Natural killer cell (primary cell): ENCODE results near the gene MAP3K8. TPM values are rescaled to one million over a fixed set of nuclear protein-coding genes. Genes with fewer than 3 reads are reported as not detected.

Experiments used
- ATAC-seq, 3 donors: fragments of 150-1000 bp in 2 of 3; fragments of 200-7000 bp in 1 of 3; cut with Tn5 transposase; 1 replicate in 1 of 3; 2 replicates in 2 of 3; pipeline ENCODE4 v1.10.0; 2021; ENCODE audit warnings: mild to moderate bottlenecking in 2 of 3, moderate library complexity in 2 of 3
- DNase-seq, 2 donors: peaks; one replicate each; pipeline versions ENCODE4 v3.0.0 to v3.0.0-alpha.2; 2013 to 2021; ENCODE audit warnings: mixed read lengths in 1 of 2
- H3K27ac ChIP-seq: one replicate; pipeline ENCODE4 v1.5.1; 2013; ENCODE audit warnings: mild to moderate bottlenecking, low read length
- H3K27me3 ChIP-seq: one replicate; pipeline ENCODE4 v1.6.1; 2013; ENCODE audit warnings: low read length; ENCODE audit not compliant: control insufficient read depth, insufficient read depth
- H3K36me3 ChIP-seq: one replicate; pipeline ENCODE4 v1.6.1; 2013; ENCODE audit warnings: low read length; ENCODE audit not compliant: control insufficient read depth, insufficient read depth
- H3K4me1 ChIP-seq: one replicate; pipeline ENCODE4 v1.6.1; 2013; ENCODE audit warnings: low read length; ENCODE audit not compliant: control insufficient read depth, insufficient read depth
- H3K4me3 ChIP-seq: one replicate; pipeline ENCODE4 v1.5.1; 2013; ENCODE audit warnings: low read length
- H3K9me3 ChIP-seq: one replicate; pipeline ENCODE4 v1.6.1; 2013; ENCODE audit warnings: low read length; ENCODE audit not compliant: control insufficient read depth, insufficient read depth
- H3K27ac Mint-ChIP-seq, 2 donors: one replicate each; pipeline ENCODE4 v1.8.0; 2022; ENCODE audit warnings: mild to moderate bottlenecking in 2 of 2, mixed read lengths in 2 of 2, moderate library complexity in 1 of 2
- H3K27me3 Mint-ChIP-seq, 2 donors: one replicate each; pipeline ENCODE4 v1.8.0; 2022; ENCODE audit warnings: low read depth in 2 of 2, mixed read lengths in 2 of 2
- H3K36me3 Mint-ChIP-seq: one replicate; pipeline ENCODE4 v1.8.0; 2022; ENCODE audit warnings: mixed read lengths
- H3K4me1 Mint-ChIP-seq, 2 donors: one replicate each; pipeline ENCODE4 v1.8.0; 2022; ENCODE audit warnings: mixed read lengths in 2 of 2
- H3K4me3 Mint-ChIP-seq: one replicate; pipeline ENCODE4 v1.8.0; 2022; ENCODE audit warnings: mild to moderate bottlenecking, moderate library complexity, mixed read lengths
- H3K9me3 Mint-ChIP-seq, 2 donors: one replicate each; pipeline ENCODE4 v1.8.0; 2022; ENCODE audit warnings: mixed read lengths in 2 of 2
- CTCF ChIP-seq: fragments of 200-600 bp; IDR thresholded peaks from one replicate; pipeline ENCODE4 v1.8.0; 2022; ENCODE audit warnings: antibody characterized with exemption
- WGBS: methylation state at CpG from one replicate; pipeline ENCODE4 v1.1.7; 2013; ENCODE audit warnings: missing lambda C conversion rate; ENCODE audit not compliant: insufficient coverage; 5-methylcytosine and 5-hydroxymethylcytosine counted together
- intact Hi-C: fragments of 100-400 bp; cut with micrococcal nuclease; formaldehyde crosslinking; loops from one replicate; pipeline ENCODE4 v1.14.2; 2022
- total RNA-seq, 4 donors: library from RNA; stranded (reverse); fragments of 120-200 nt in 1 of 4; gene quantifications; one replicate each; pipeline versions ENCODE4 v1.2.3 to v1.2.4, GENCODE V29; 2013 to 2022

Gene MAP3K8
- total RNA-seq, 3 donors from 2014 or later (not counting 1 experiment from before 2014, with no cell fraction given): 200 to 244 (median 236) TPM

DNA sequence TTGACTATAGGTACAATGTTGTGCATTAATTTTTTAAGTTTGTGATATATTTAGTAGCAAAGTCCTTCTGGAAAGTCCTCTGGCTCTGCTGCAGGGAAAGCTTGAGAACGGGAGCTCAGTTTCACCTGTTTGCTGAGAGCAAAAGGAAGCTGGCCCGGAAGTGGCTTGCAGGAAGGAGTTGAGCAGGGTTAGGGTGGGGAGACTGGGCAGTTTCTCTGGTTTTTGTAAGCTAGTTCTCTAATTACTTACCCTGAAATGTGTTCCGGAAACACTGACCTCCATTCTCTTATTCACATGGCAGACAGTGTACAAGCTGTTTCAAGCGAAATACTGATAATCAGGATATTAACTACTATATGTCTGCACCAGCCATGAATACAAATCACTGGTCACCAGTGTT lies 22.3 kb downstream of the MAP3K8 start:
- peak; percentile 71 to 75 (median 73) for ATAC-seq
- Histone ChIP-seq H3K9me3 (no peaks in the 10 kb centered on the region), H3K27me3 (no peaks in the 10 kb centered on the region), H3K4me3 (peak overlapping the region; percentile 5), H3K27ac (peak overlapping the region; percentile 82), H3K4me1 (peaks cover 45% of the 10 kb centered on the region), H3K36me3 (peaks cover 74% of the 10 kb centered on the region)
- H3K27ac Mint-ChIP-seq: peak overlapping the region; percentile 83 to 88
- H3K4me1 Mint-ChIP-seq: peaks cover 32 to 44% of the 10 kb centered on the region in 2 donors
- no peak for TF ChIP-seq CTCF
- peak in 1 of 2 donors; percentile 61 for DNase-seq
- H3K4me3 Mint-ChIP-seq: peak overlapping the region; percentile 75
- no peaks in the 10 kb centered on the region for H3K9me3 Mint-ChIP-seq
- intact Hi-C loops: loop anchor here (2.0 kb wide), 1 partner anchor 19 kb away; no protein-coding TSS in a partner anchor
- no peaks in the 10 kb centered on the region for H3K27me3 Mint-ChIP-seq
- WGBS: 2% methylated on average over 4 of the region's 4 CpGs
- H3K36me3 Mint-ChIP-seq: peaks cover 12% of the 10 kb centered on the region

DNA sequence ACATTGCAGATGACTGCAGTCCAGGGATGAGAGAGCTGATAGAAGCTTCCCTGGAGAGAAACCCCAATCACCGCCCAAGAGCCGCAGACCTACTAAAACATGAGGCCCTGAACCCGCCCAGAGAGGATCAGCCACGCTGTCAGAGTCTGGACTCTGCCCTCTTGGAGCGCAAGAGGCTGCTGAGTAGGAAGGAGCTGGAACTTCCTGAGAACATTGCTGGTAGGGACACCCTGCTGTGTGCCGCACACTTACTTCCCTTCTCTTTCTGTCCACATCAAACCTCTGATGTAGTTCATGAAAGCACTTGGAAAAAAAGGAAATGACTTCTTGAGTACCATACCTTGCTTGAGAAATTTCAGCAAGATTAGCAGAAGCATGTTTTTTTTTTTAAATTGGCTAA lies 25.3 kb downstream of the MAP3K8 start:
- TF ChIP-seq CTCF: no peak
- H3K27ac ChIP-seq: no peak overlapping the region
- DNase-seq: no peak
- intact Hi-C loops: loop anchor here (2.0 kb wide), 1 partner anchor 32 kb away; no protein-coding TSS in a partner anchor
- no peaks in the 10 kb centered on the region for H3K9me3 ChIP-seq
- ATAC-seq: peak in 1 of 3 donors; percentile 40
- H3K36me3 ChIP-seq: peaks cover 61% of the 10 kb centered on the region
- Mint-ChIP-seq H3K9me3 (no peaks in the 10 kb centered on the region), H3K36me3 (peaks cover 12% of the 10 kb centered on the region), H3K27ac (peak overlapping the region; percentile 66 to 83), H3K4me1 (peaks cover 31 to 41% of the 10 kb centered on the region in 2 donors), H3K4me3 (no peak overlapping the region), H3K27me3 (no peaks in the 10 kb centered on the region)
- no peak overlapping the region for H3K4me3 ChIP-seq
- no peaks in the 10 kb centered on the region for H3K27me3 ChIP-seq
- WGBS: 81% methylated on average over 6 of the region's 6 CpGs
- peaks cover 37% of the 10 kb centered on the region for H3K4me1 ChIP-seq

GRCh38 chr10:30460121-30460520 lies 26.1 kb downstream of the MAP3K8 start:
- no peak for ATAC-seq
- peak overlapping the region; percentile 56 to 79 for H3K27ac Mint-ChIP-seq
- no peak overlapping the region for H3K4me3 Mint-ChIP-seq

More at GRCh38 chr10:30460121-30460520, 26.1 kb downstream of the MAP3K8 start:
- no peaks in the 10 kb centered on the region for H3K27me3 ChIP-seq
- peaks cover 12% of the 10 kb centered on the region for H3K36me3 Mint-ChIP-seq
- H3K4me3 ChIP-seq: no peak overlapping the region
- no peaks in the 10 kb centered on the region for H3K9me3 Mint-ChIP-seq
- H3K27ac ChIP-seq: no peak overlapping the region
- H3K9me3 ChIP-seq: no peaks in the 10 kb centered on the region
- WGBS: 100% methylated on average over 3 of the region's 3 CpGs
- H3K4me1 ChIP-seq: peaks cover 34% of the 10 kb centered on the region
- intact Hi-C loops: no loop called here
- H3K27me3 Mint-ChIP-seq: no peaks in the 10 kb centered on the region
- no peak for TF ChIP-seq CTCF
- H3K4me1 Mint-ChIP-seq: peaks cover 29 to 37% of the 10 kb centered on the region in 2 donors
- H3K36me3 ChIP-seq: peaks cover 59% of the 10 kb centered on the region
- DNase-seq: no peak
